HepG2 (cell line): ENCODE data around the gene QKI. TPM values are rescaled to one million over a fixed set of nuclear protein-coding genes. Genes with fewer than 3 reads are reported as not detected.

ENCODE experiments used
- ATAC-seq: fragments of 200-7000 bp; cut with Tn5 transposase; 3 replicates; pipeline ENCODE4 v1.9.1; 2020; ENCODE audit warnings: mild to moderate bottlenecking, moderate library complexity
- BruUV-seq: library from RNA; stranded (reverse); fragments of 400-500 nt; replicated peaks from 2 replicates; lab custom pipeline; 2021; lab: Mats Ljungman, UMichigan
- CTCF ChIA-PET: fragments of 300-600 bp; formaldehyde crosslinking; extraction: SDS; loops from one replicate; lab custom pipeline; 2021; ENCODE audit warnings: low total read pairs, inconsistent platforms, low intra/inter-chr PET ratio; lab: Yijun Ruan, JAX
- POLR2A ChIA-PET: fragments of 350-600 bp; sonication (Branson Sonifier 250); formaldehyde crosslinking; loops from one replicate; lab custom pipeline; 2020; ENCODE audit warnings: antibody characterized with exemption, inconsistent platforms; lab: Yijun Ruan, JAX
- DNase-seq: peaks from one replicate; pipeline ENCODE4 v3.0.0-alpha.2; 2015; ENCODE audit warnings: low spot score
- FAIRE-seq: peaks from 3 replicates; lab custom pipeline; 2011; peaks lifted over from hg19 to GRCh38; lab: Jason Lieb, UNC
- H2AFZ ChIP-seq: one replicate; pipeline ENCODE4 v1.6.1; 2011; ENCODE audit warnings: low read length, inconsistent platforms
- H3K27ac ChIP-seq: fragments of 300-600 bp; 3 replicates; pipeline ENCODE4 v1.8.0; 2011; ENCODE audit warnings: mixed run types, mild to moderate bottlenecking, mixed read lengths, low read length, inconsistent platforms; ENCODE audit not compliant: insufficient read depth; ENCODE audit errors: extremely low read length
- H3K27me3 ChIP-seq, 2 experiments: fragments of 200-600 bp in 1 of 2; 2 replicates in 1 of 2; 3 replicates in 1 of 2; pipeline versions ENCODE4 v1.6.0 to v1.8.0; 2011; ENCODE audit warnings: low read length in 2 of 2, mild to moderate bottlenecking in 2 of 2, moderate library complexity in 2 of 2, inconsistent platforms in 1 of 2; ENCODE audit not compliant: insufficient read depth in 2 of 2, control insufficient read depth in 1 of 2
- H3K36me3 ChIP-seq, 2 experiments: fragments of 200-600 bp in 1 of 2; replicated peaks in 1 of 2; 2 replicates in 1 of 2; 3 replicates in 1 of 2; pipeline versions ENCODE4 v1.5.1 to v1.8.0; 2011; ENCODE audit warnings: low read length in 2 of 2, inconsistent platforms in 1 of 2; ENCODE audit not compliant: insufficient read depth in 2 of 2, control insufficient read depth in 1 of 2
- H3K4me1 ChIP-seq: 2 replicates; pipeline ENCODE4 v1.5.1; 2012; ENCODE audit warnings: low read length, inconsistent platforms; ENCODE audit not compliant: insufficient read depth
- H3K4me2 ChIP-seq: 2 replicates; pipeline ENCODE4 v1.6.0; 2011; ENCODE audit warnings: low read depth, low read length, inconsistent platforms
- H3K4me3 ChIP-seq, 3 experiments: fragments of 200-600 bp in 1 of 3; sonication (generic), shearing (Covaris generic) in 1 of 3; replicated peaks in 1 of 3; 2 replicates each; pipeline ENCODE4 v1.5.1; 2011 to 2016; ENCODE audit warnings: low read length in 3 of 3, inconsistent platforms in 2 of 3, low read depth in 2 of 3, mild to moderate bottlenecking in 2 of 3, control low read depth in 1 of 3, mixed read lengths in 1 of 3; ENCODE audit not compliant: insufficient read depth in 1 of 3
- H3K79me2 ChIP-seq: one replicate; pipeline ENCODE4 v1.6.1; 2011; ENCODE audit warnings: low read length, inconsistent platforms; ENCODE audit not compliant: insufficient read depth
- H3K9ac ChIP-seq: 2 replicates; pipeline ENCODE4 v1.6.0; 2011; ENCODE audit warnings: mild to moderate bottlenecking, low read depth, low read length, inconsistent platforms; ENCODE audit not compliant: insufficient read depth
- H3K9me3 ChIP-seq: 2 replicates; pipeline ENCODE4 v1.5.1; 2012; ENCODE audit warnings: mild to moderate bottlenecking, low read length
- H4K20me1 ChIP-seq: 2 replicates; pipeline ENCODE4 v1.6.0; 2011; ENCODE audit warnings: inconsistent platforms, mild to moderate bottlenecking, low read length, moderate library complexity; ENCODE audit not compliant: insufficient read depth
- E2F2 ChIP-seq: sonication (generic); formaldehyde crosslinking; IDR thresholded peaks from 2 replicates; pipeline ENCODE4 v1.4.0; 2020; ENCODE audit warnings: missing genetic modification reagents, borderline replicate concordance
- FOSL1 ChIP-seq: sonication (generic); formaldehyde crosslinking; IDR thresholded peaks from 2 replicates; pipeline ENCODE4 v1.9.0; 2021; ENCODE audit warnings: missing genetic modification reagents, borderline replicate concordance
- GABPB1 ChIP-seq: IDR thresholded peaks from 2 replicates; pipeline ENCODE4 v1.6.1; 2016; ENCODE audit warnings: mild to moderate bottlenecking, missing genetic modification reagents, moderate library complexity, missing compliant biosample characterization
- GLMP ChIP-seq: sonication (generic); formaldehyde crosslinking; IDR thresholded peaks from 2 replicates; pipeline ENCODE4 v1.9.0; 2021; ENCODE audit warnings: missing genetic modification reagents, mild to moderate bottlenecking, borderline replicate concordance
- NR2C2 ChIP-seq: sonication (generic); formaldehyde crosslinking; IDR thresholded peaks from 2 replicates; pipeline ENCODE4 v1.4.0; 2020; ENCODE audit warnings: missing genetic modification reagents, mild to moderate bottlenecking, moderate library complexity, borderline replicate concordance
- PAWR ChIP-seq: sonication (generic); formaldehyde crosslinking; IDR thresholded peaks from 2 replicates; pipeline ENCODE4 v1.4.0; 2020; ENCODE audit warnings: missing genetic modification reagents, mild to moderate bottlenecking, borderline replicate concordance
- PBX3 ChIP-seq: sonication (generic); formaldehyde crosslinking; IDR thresholded peaks from 2 replicates; pipeline ENCODE4 v1.8.1; 2023; ENCODE audit warnings: missing genetic modification reagents, inconsistent platforms, borderline replicate concordance
- PHB2 ChIP-seq: fragments of 450-650 bp; IDR thresholded peaks from 2 replicates; pipeline ENCODE4 v1.6.1; 2018; ENCODE audit not compliant: partially characterized antibody
- TCF7L2 ChIP-seq: IDR thresholded peaks from 2 replicates; pipeline ENCODE4 v1.6.1; 2011; ENCODE audit warnings: mild to moderate bottlenecking, low read depth, low read length, moderate library complexity
- ZFP36L2 ChIP-seq: sonication (generic); formaldehyde crosslinking; IDR thresholded peaks from 2 replicates; pipeline ENCODE4 v1.4.0; 2020; ENCODE audit warnings: missing genetic modification reagents
- ZFYVE20 ChIP-seq: sonication (generic); formaldehyde crosslinking; IDR thresholded peaks from 2 replicates; pipeline ENCODE4 v1.8.0; 2023; ENCODE audit warnings: low read depth, mild to moderate bottlenecking, moderate library complexity, missing genetic modification reagents, borderline replicate concordance
- ZKSCAN5 ChIP-seq: sonication (generic); formaldehyde crosslinking; IDR thresholded peaks from 2 replicates; pipeline ENCODE4 v1.5.1; 2020; ENCODE audit warnings: mild to moderate bottlenecking, missing genetic modification reagents
- ZNF672 ChIP-seq: sonication (generic); formaldehyde crosslinking; IDR thresholded peaks from 2 replicates; pipeline ENCODE4 v1.8.1; 2022; ENCODE audit warnings: missing genetic modification reagents
- WGBS: methylation state at CpG from one replicate; pipeline ENCODE4 v1.1.6; 2017; ENCODE audit warnings: low lambda C conversion rate; 5-methylcytosine and 5-hydroxymethylcytosine counted together
- in situ Hi-C: cut with HindIII; loops from 2 replicates; pipeline ENCODE4 v1.10.0; 2017; ENCODE audit warnings: low pct_unique_long_range_greater_than_20kb; ENCODE audit not compliant: extremely low pct_ligation_motif_present
- intact Hi-C: fragments of 100-400 bp; cut with micrococcal nuclease; formaldehyde crosslinking; loops from one replicate; pipeline ENCODE4 v1.10.0; 2022; ENCODE audit not compliant: unreplicated experiment
- polyA plus RNA-seq, 8 experiments: library from polyadenylated mRNA; depleted of rRNA in 3 of 8; stranded (reverse) in 7 of 8; unstranded in 1 of 8; fragments of >200 nt; fragmentation: Illumina TruSeq in 4 of 8; extraction: Trizol in 4 of 8; gene quantifications; 2 replicates each; pipeline versions ENCODE4 v1.2.1 to v1.2.3, GENCODE V29; 2011 to 2016; ENCODE audit warnings: low read depth in 4 of 8, missing spikeins in 1 of 8, mixed read lengths in 1 of 8; ENCODE audit not compliant: insufficient read depth in 1 of 8
- total RNA-seq, 5 experiments: library from RNA; depleted of rRNA; stranded (reverse); fragments of >200 nt; fragmentation: Illumina TruSeq; extraction: Trizol; gene quantifications; 2 replicates each; pipeline ENCODE4 v1.2.3, GENCODE V29; 2016; ENCODE audit warnings: low read depth in 1 of 5
- TF ChIP-seq, protein P1 (sequence below): sonication (generic); formaldehyde crosslinking; IDR thresholded peaks from 2 replicates; pipeline ENCODE4 v1.4.0; 2020; ENCODE audit warnings: mild to moderate bottlenecking, missing genetic modification reagents

Gene QKI
- total and polyA plus RNA-seq, 2 of the 13 experiments (the other 11 are each of a cell fraction or from before 2014, with no cell fraction given), result 136 to 137 TPM

DNA sequence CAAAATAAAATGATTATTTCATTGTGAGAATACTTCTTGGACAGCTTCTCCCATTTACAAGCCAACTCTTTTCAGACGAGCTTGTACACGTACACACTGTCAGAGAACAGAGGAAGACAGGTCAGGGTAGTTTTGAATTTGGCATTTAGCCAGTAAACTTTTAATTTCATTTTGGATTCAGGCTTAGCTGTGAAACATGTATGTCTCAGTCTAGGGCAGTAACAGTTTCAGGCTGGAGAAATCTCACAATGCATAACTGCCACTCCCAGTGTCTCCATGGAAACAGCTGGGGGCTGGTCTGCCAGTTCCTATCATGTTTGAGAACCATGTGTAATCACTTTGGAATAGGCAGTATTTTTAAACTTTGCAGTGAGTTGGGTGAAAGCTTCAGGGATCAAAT lies 22.0 kb upstream of the QKI start:
- POLR2A ChIA-PET, result no interaction called here
- no peak overlapping the region for H3K9ac ChIP-seq
- H4K20me1 ChIP-seq, result no peaks in the 10 kb centered on the region
- CTCF ChIA-PET, result no interaction called here
- no peak overlapping the region for H3K4me2 ChIP-seq
- intact Hi-C loops (no loop called here), in situ Hi-C loops (no loop called here)
- H3K79me2 ChIP-seq, result no peaks in the 10 kb centered on the region
- no peaks in the 10 kb centered on the region for H3K36me3 ChIP-seq
- H3K9me3 ChIP-seq, result no peaks in the 10 kb centered on the region
- H3K4me1 ChIP-seq, result peaks cover 12% of the 10 kb centered on the region
- DNase-seq (no peak), ATAC-seq (no peak), FAIRE-seq (no peak)
- 74% methylated on average over 2 of the region's 2 CpGs for WGBS
- no TSS peak for BruUV-seq
- no peak overlapping the region for H3K27ac ChIP-seq
- H3K27me3 ChIP-seq, result no peaks in the 10 kb centered on the region
- no peak overlapping the region for H2AFZ ChIP-seq
- no peak overlapping the region for H3K4me3 ChIP-seq
- TF ChIP-seq, protein P1, sequence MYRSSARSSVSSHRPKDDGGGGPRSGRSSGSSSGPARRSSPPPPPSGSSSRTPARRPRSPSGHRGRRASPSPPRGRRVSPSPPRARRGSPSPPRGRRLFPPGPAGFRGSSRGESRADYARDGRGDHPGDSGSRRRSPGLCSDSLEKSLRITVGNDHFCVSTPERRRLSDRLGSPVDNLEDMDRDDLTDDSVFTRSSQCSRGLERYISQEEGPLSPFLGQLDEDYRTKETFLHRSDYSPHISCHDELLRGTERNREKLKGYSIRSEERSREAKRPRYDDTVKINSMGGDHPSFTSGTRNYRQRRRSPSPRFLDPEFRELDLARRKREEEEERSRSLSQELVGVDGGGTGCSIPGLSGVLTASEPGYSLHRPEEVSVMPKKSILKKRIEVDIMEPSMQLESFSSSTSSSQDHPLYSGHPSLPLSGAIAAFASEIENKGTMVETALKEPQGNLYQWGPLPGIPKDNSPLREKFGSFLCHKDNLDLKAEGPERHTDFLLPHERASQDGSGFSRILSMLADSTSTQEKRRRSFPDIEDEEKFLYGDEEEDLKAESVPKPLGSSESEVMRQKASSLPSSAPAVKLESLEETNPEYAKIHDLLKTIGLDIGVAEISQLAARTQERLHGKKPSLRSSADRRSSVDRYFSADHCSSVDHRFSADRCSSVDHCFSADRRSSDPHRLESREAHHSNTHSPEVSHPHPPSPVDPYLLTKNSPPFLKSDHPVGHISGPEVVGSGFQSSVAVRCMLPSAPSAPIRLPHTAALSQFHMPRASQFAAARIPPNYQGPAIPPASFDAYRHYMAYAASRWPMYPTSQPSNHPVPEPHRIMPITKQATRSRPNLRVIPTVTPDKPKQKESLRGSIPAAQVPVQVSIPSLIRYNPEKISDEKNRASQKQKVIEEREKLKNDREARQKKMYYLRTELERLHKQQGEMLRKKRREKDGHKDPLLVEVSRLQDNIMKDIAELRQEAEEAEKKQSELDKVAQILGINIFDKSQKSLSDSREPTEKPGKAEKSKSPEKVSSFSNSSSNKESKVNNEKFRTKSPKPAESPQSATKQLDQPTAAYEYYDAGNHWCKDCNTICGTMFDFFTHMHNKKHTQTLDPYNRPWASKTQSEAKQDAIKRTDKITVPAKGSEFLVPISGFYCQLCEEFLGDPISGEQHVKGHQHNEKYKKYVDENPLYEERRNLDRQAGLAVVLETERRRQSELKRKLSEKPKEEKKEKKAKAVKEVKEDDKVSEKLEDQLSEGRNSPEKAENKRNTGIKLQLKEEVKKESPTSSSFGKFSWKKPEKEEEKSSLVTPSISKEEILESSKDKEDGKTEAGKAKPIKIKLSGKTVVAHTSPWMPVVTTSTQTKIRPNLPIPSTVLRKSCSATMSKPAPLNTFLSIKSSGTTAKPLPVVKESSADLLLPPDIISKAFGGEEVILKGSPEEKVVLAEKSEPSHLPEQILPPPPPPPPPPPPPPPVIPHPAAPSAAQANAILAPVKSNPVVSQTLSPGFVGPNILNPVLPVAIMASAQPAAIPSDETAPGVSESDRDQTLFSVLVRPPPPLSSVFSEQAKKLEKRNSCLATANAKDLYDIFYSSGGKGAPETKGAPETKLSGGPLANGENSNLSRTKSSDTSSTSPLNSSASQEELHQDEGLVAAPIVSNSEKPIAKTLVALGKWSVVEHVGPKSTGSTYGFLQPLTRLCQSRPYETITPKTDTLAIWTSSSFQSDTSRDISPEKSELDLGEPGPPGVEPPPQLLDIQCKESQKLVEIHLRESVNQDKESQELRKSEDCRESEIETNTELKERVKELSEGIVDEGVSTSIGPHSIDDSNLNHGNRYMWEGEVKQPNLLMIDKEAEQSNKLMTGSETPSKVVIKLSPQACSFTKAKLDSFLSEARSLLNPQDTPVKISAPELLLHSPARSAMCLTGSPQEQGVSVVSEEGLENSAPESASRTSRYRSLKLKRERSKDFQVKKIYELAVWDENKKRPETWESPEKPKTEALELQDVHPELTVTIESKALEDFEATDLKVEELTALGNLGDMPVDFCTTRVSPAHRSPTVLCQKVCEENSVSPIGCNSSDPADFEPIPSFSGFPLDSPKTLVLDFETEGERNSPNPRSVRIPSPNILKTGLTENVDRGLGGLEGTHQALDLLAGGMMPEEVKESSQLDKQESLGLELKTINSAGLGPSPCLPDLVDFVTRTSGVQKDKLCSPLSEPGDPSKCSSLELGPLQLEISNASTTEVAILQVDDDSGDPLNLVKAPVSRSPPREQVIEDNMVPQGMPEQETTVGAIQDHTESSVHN (CRISPR knock-in tag), result no peak
- TF ChIP-seq PAWR (CRISPR knock-in tag) (no peak), ZFP36L2 (CRISPR knock-in tag) (no peak), TCF7L2 (no peak), NR2C2 (CRISPR knock-in tag) (no peak), GLMP (no peak), ZKSCAN5 (CRISPR knock-in tag) (no peak), ZNF672 (CRISPR knock-in tag) (no peak), PHB2 (no peak), PBX3 (no peak), ZFYVE20 (CRISPR knock-in tag) (no peak), FOSL1 (CRISPR knock-in tag) (no peak), GABPB1 (no peak), E2F2 (CRISPR knock-in tag) (no peak)
